Ascending aorta (tissue), 2 donors: ENCODE results near the gene ZNF490. TPM values are rescaled to one million over a fixed set of nuclear protein-coding genes. Genes with fewer than 3 reads are reported as not detected.

Experiments used
- DNase-seq, 2 donors: peaks; one replicate each; pipeline ENCODE4 v3.0.0-alpha.2; 2019; ENCODE audit warnings: low spot score in 2 of 2
- H3K27ac ChIP-seq, 2 donors: fragments of 200-600 bp; sonication (generic); one replicate each; pipeline ENCODE4 v1.5.1; 2016 to 2017; ENCODE audit warnings: mild to moderate bottlenecking in 1 of 2
- H3K27me3 ChIP-seq: fragments of 200-600 bp; sonication (generic); one replicate; pipeline ENCODE4 v1.5.1; 2017
- H3K36me3 ChIP-seq, 2 donors: fragments of 200-600 bp; sonication (generic); one replicate each; pipeline ENCODE4 v1.5.1; 2016
- H3K4me1 ChIP-seq, 2 donors: fragments of 200-600 bp; sonication (generic); one replicate each; pipeline ENCODE4 v1.5.1; 2016 to 2017; ENCODE audit warnings: mild to moderate bottlenecking in 1 of 2
- H3K4me3 ChIP-seq, 2 donors: fragments of 200-600 bp; sonication (generic); one replicate each; pipeline ENCODE4 v1.5.1; 2016 to 2017; ENCODE audit warnings: mild to moderate bottlenecking in 1 of 2
- H3K9me3 ChIP-seq, 2 donors: fragments of 200-600 bp; sonication (generic); one replicate each; pipeline ENCODE4 v1.5.1; 2016
- CTCF ChIP-seq, 3 experiments: fragments of 200-600 bp in 2 of 3; fragments of 450-650 bp in 1 of 3; sonication (generic) in 2 of 3; IDR thresholded peaks; one replicate each; pipeline ENCODE4 v1.5.1; 2016 to 2019; ENCODE audit warnings: antibody characterized with exemption in 3 of 3, mild to moderate bottlenecking in 1 of 3, moderate library complexity in 1 of 3
- intact Hi-C: fragments of 100-400 bp; cut with DNase I; formaldehyde crosslinking; loops from one replicate; pipeline ENCODE4 v1.15.1; 2023
- total RNA-seq: library from RNA; depleted of rRNA; stranded (reverse); fragments of >200 nt; gene quantifications from one replicate; pipeline ENCODE4 v1.1.0, GENCODE V29; 2016

The ZNF490 gene
- total RNA-seq, 1 donor from 2014 or later, result 27.8 TPM

GRCh38 chr19:12642506-12642905 is 31.9 kb upstream of the ZNF490 start:
- no peaks in the 10 kb centered on the region for H3K9me3 ChIP-seq
- no peak for TF ChIP-seq CTCF (IDR thresholded peaks at IDR 0.05)
- intact Hi-C loops, result no loop called here
- peaks cover 0 to 7% of the 10 kb centered on the region in 2 donors for H3K4me1 ChIP-seq
- no peak for DNase-seq
- no peaks in the 10 kb centered on the region for H3K36me3 ChIP-seq
- no peaks in the 10 kb centered on the region for H3K27me3 ChIP-seq
- no peak overlapping the region for H3K4me3 ChIP-seq
- H3K27ac ChIP-seq, result no peak overlapping the region

GRCh38 chr19:12641456-12641855 is 30.8 kb upstream of the ZNF490 start:
- H3K36me3 ChIP-seq, result no peaks in the 10 kb centered on the region
- H3K27me3 ChIP-seq, result no peaks in the 10 kb centered on the region
- no peak overlapping the region for H3K4me3 ChIP-seq
- no peak for TF ChIP-seq CTCF (IDR thresholded peaks at IDR 0.05)
- H3K4me1 ChIP-seq, result peaks cover 0 to 7% of the 10 kb centered on the region in 2 donors
- intact Hi-C loops, result no loop called here
- no peak for DNase-seq
- H3K27ac ChIP-seq, result no peak overlapping the region
- no peaks in the 10 kb centered on the region for H3K9me3 ChIP-seq

GRCh38 chr19:12639901-12640613 is 29.4 kb upstream of the ZNF490 start:
- peaks cover 0 to 7% of the 10 kb centered on the region in 2 donors for H3K4me1 ChIP-seq
- no peaks in the 10 kb centered on the region for H3K27me3 ChIP-seq
- intact Hi-C loops, result no loop called here
- TF ChIP-seq CTCF (IDR thresholded peaks at IDR 0.05), result peak; percentile 40 to 87 (median 68)
- H3K9me3 ChIP-seq, result no peaks in the 10 kb centered on the region
- DNase-seq, result peak; percentile 56 to 91
- H3K27ac ChIP-seq, result no peak overlapping the region
- H3K4me3 ChIP-seq, result peak overlapping the region; percentile 10 to 52
- no peaks in the 10 kb centered on the region for H3K36me3 ChIP-seq

- peaks cover 0 to 7% of the 10 kb centered on the region in 2 donors for H3K4me1 ChIP-seq
- no peaks in the 10 kb centered on the region for H3K36me3 ChIP-seq
- H3K9me3 ChIP-seq, result no peaks in the 10 kb centered on the region
- no peak for TF ChIP-seq CTCF (IDR thresholded peaks at IDR 0.05)
- no peaks in the 10 kb centered on the region for H3K27me3 ChIP-seq
- intact Hi-C loops, result no loop called here
- H3K4me3 ChIP-seq, result no peak overlapping the region
- no peak overlapping the region for H3K27ac ChIP-seq
- no peak for DNase-seq
Observed at GRCh38 chr19:12638611-12639182, 28.1 kb upstream of the ZNF490 start.

- Histone ChIP-seq H3K4me3 (no peak overlapping the region), H3K36me3 (peaks cover 11 to 17% of the 10 kb centered on the region in 2 donors), H3K9me3 (no peaks in the 10 kb centered on the region), H3K27me3 (no peaks in the 10 kb centered on the region), H3K4me1 (peaks cover 0 to 7% of the 10 kb centered on the region in 2 donors), H3K27ac (no peak overlapping the region)
- no peak for DNase-seq
- no peak for TF ChIP-seq CTCF (IDR thresholded peaks at IDR 0.05)
- intact Hi-C loops, result no loop called here
Observed at GRCh38 chr19:12636631-12637030, 26.0 kb upstream of the ZNF490 start.
